H1 (cell line): ENCODE data around the gene SH3PXD2A. TPM values are rescaled to one million over a fixed set of nuclear protein-coding genes. Genes with fewer than 3 reads are reported as not detected.
A peak's percentile ranks its signal among the peaks of the same experiment; 100 is the strongest.

Experiments used
- CTCF ChIA-PET: fragments of 300-600 bp; sonication (Branson Sonifier 250); formaldehyde crosslinking; loops from one replicate; lab custom pipeline; 2021; ENCODE audit not compliant: partially characterized antibody; lab: Charles Lee
- POLR2A ChIA-PET: fragments of 300-600 bp; sonication (Branson Sonifier 250); formaldehyde crosslinking; loops from one replicate; lab custom pipeline; 2021; ENCODE audit warnings: inconsistent platforms; ENCODE audit not compliant: partially characterized antibody; lab: Charles Lee
- DNase-seq, 2 experiments: peaks; one replicate each; pipeline versions ENCODE4 v3.0.0 to v3.0.0-alpha.2; 2010 to 2022; ENCODE audit warnings: low spot score in 2 of 2, low read depth in 1 of 2, mixed read lengths in 1 of 2
- FAIRE-seq: peaks from 2 replicates; lab custom pipeline; 2011; peaks lifted over from hg19 to GRCh38; lab: Jason Lieb, UNC
- H2AFZ ChIP-seq: 2 replicates; pipeline ENCODE4 v1.8.1; 2012; ENCODE audit warnings: low read length, inconsistent platforms
- H2AK5ac ChIP-seq: 2 replicates; pipeline ENCODE4 v1.6.1; 2013; ENCODE audit warnings: low read depth, low read length
- H2BK120ac ChIP-seq: replicated peaks from 2 replicates; pipeline ENCODE3; 2013; ENCODE audit warnings: low read depth, low read length, inconsistent platforms
- H2BK12ac ChIP-seq: 2 replicates; pipeline ENCODE4 v1.6.1; 2013; ENCODE audit warnings: low read depth, low read length
- H2BK15ac ChIP-seq: 2 replicates; pipeline ENCODE4 v1.6.1; 2013; ENCODE audit warnings: low read length
- H2BK20ac ChIP-seq: 2 replicates; pipeline ENCODE4 v1.6.1; 2013; ENCODE audit warnings: low read length
- H2BK5ac ChIP-seq: 2 replicates; pipeline ENCODE4 v1.6.1; 2013; ENCODE audit warnings: low read depth, low read length
- H3K14ac ChIP-seq: 2 replicates; pipeline ENCODE4 v1.6.1; 2013; ENCODE audit warnings: inconsistent platforms; ENCODE audit not compliant: insufficient read length
- H3K18ac ChIP-seq: 2 replicates; pipeline ENCODE4 v1.6.1; 2013; ENCODE audit warnings: low read length; ENCODE audit errors: extremely low read depth
- H3K23ac ChIP-seq: 2 replicates; pipeline ENCODE4 v1.6.1; 2013; ENCODE audit warnings: inconsistent platforms; ENCODE audit not compliant: insufficient read length
- H3K23me2 ChIP-seq: 2 replicates; pipeline ENCODE4 v1.6.1; 2013; ENCODE audit warnings: low read depth, low read length
- H3K27ac ChIP-seq: 2 replicates; pipeline ENCODE4 v1.6.1; 2011; ENCODE audit warnings: low read depth, low read length, inconsistent platforms
- H3K27me3 ChIP-seq, 4 experiments: replicated peaks in 1 of 4; 1 replicate in 1 of 4; 2 replicates in 3 of 4; pipeline versions ENCODE4 v1.6.1 to v1.8.1; 2011 to 2013; ENCODE audit warnings: low read length in 3 of 4, mild to moderate bottlenecking in 3 of 4, inconsistent platforms in 2 of 4, mixed read lengths in 2 of 4, moderate library complexity in 1 of 4; ENCODE audit not compliant: control insufficient read depth in 3 of 4, insufficient read depth in 3 of 4; ENCODE audit errors: extremely low read depth in 1 of 4
- H3K36me3 ChIP-seq, 4 experiments: 2 replicates each; pipeline versions ENCODE4 v1.6.1 to v1.8.1; 2011 to 2013; ENCODE audit warnings: mild to moderate bottlenecking in 4 of 4, low read length in 3 of 4, moderate library complexity in 2 of 4, control low read depth in 1 of 4, inconsistent platforms in 1 of 4; ENCODE audit not compliant: insufficient read depth in 4 of 4, control insufficient read depth in 2 of 4
- H3K4ac ChIP-seq: replicated peaks from 2 replicates; pipeline ENCODE3; 2013; ENCODE audit warnings: low read length, low read depth, mixed read lengths, inconsistent platforms; ENCODE audit not compliant: insufficient read length
- H3K4me1 ChIP-seq, 4 experiments: replicated peaks in 1 of 4; 1 replicate in 1 of 4; 2 replicates in 3 of 4; pipeline versions ENCODE4 v1.6.1 to v1.8.1; 2011 to 2013; ENCODE audit warnings: low read length in 3 of 4, inconsistent platforms in 2 of 4, mixed read lengths in 1 of 4; ENCODE audit not compliant: insufficient read depth in 4 of 4, control insufficient read depth in 3 of 4
- H3K4me2 ChIP-seq, 2 experiments: 2 replicates each; pipeline versions ENCODE4 v1.6.1 to v1.8.1; 2011 to 2013; ENCODE audit warnings: low read depth in 2 of 2, low read length in 2 of 2, control low read depth in 1 of 2, inconsistent platforms in 1 of 2, mild to moderate bottlenecking in 1 of 2; ENCODE audit not compliant: insufficient read depth in 1 of 2
- H3K4me3 ChIP-seq, 4 experiments: fragments of 200-600, 300-600 bp in 1 of 4; sonication (generic), shearing (Covaris generic), sonication (Bioruptor Twin) in 1 of 4; 2 replicates each; pipeline versions ENCODE4 v1.5.1 to v1.8.1; 2011 to 2016; ENCODE audit warnings: low read length in 4 of 4, low read depth in 3 of 4, control low read depth in 2 of 4, inconsistent platforms in 2 of 4, mild to moderate bottlenecking in 2 of 4, mixed read lengths in 1 of 4, moderate library complexity in 1 of 4; ENCODE audit not compliant: insufficient read depth in 2 of 4; ENCODE audit errors: extremely low read depth in 1 of 4
- H3K56ac ChIP-seq: replicated peaks from 2 replicates; pipeline ENCODE3; 2013; ENCODE audit warnings: low read depth, mild to moderate bottlenecking, mixed read lengths, low read length, inconsistent platforms; ENCODE audit not compliant: insufficient read length
- H3K79me1 ChIP-seq: 2 replicates; pipeline ENCODE4 v1.6.1; 2013; ENCODE audit warnings: low read depth, low read length, control low read depth
- H3K79me2 ChIP-seq, 2 experiments: 2 replicates each; pipeline versions ENCODE4 v1.6.1 to v1.8.1; 2012 to 2013; ENCODE audit warnings: low read length in 2 of 2, mild to moderate bottlenecking in 2 of 2, inconsistent platforms in 1 of 2; ENCODE audit not compliant: insufficient read depth in 2 of 2, control insufficient read depth in 1 of 2
- H3K9ac ChIP-seq, 4 experiments: replicated peaks in 1 of 4; 1 replicate in 1 of 4; 2 replicates in 3 of 4; pipeline versions ENCODE4 v1.6.1 to v1.8.1; 2011 to 2013; ENCODE audit warnings: low read depth in 3 of 4, low read length in 3 of 4, control low read depth in 2 of 4, mild to moderate bottlenecking in 2 of 4, moderate library complexity in 2 of 4, inconsistent platforms in 1 of 4; ENCODE audit errors: extremely low read depth in 1 of 4
- H3K9me3 ChIP-seq, 2 experiments: 2 replicates each; pipeline versions ENCODE4 v1.6.1 to v1.8.1; 2012 to 2013; ENCODE audit warnings: mild to moderate bottlenecking in 2 of 2, moderate library complexity in 2 of 2, control low read depth in 1 of 2, inconsistent platforms in 1 of 2, low read depth in 1 of 2, low read length in 1 of 2, mixed read lengths in 1 of 2; ENCODE audit not compliant: insufficient read depth in 2 of 2
- H4K20me1 ChIP-seq, 2 experiments: replicated peaks in 1 of 2; 2 replicates each; pipeline versions ENCODE3 to v1.8.1; 2011 to 2013; ENCODE audit warnings: inconsistent platforms in 2 of 2, low read length in 2 of 2, mild to moderate bottlenecking in 1 of 2; ENCODE audit not compliant: insufficient read depth in 2 of 2, control insufficient read depth in 1 of 2
- H4K5ac ChIP-seq: 2 replicates; pipeline ENCODE4 v1.6.1; 2013; ENCODE audit warnings: low read length, low read depth, mixed read lengths, inconsistent platforms; ENCODE audit not compliant: insufficient read length
- H4K8ac ChIP-seq: 2 replicates; pipeline ENCODE4 v1.8.0; 2013; ENCODE audit warnings: mild to moderate bottlenecking, moderate library complexity, low read length, inconsistent platforms; ENCODE audit not compliant: insufficient read depth; ENCODE audit errors: extremely low read depth
- H4K91ac ChIP-seq: replicated peaks from 2 replicates; pipeline ENCODE3; 2013; ENCODE audit warnings: low read length, mixed read lengths, inconsistent platforms; ENCODE audit not compliant: insufficient read length
- CBX5 ChIP-seq: fragments of 300-800, 300-1000 bp; sonication (generic); IDR thresholded peaks from 2 replicates; pipeline ENCODE4 v1.7.1; 2016; ENCODE audit warnings: antibody characterized with exemption, low read length, low read depth
- KDM1A ChIP-seq: fragments of 200-600, 300-600 bp; sonication (generic); IDR thresholded peaks from 2 replicates; pipeline ENCODE4 v1.7.1; 2016; ENCODE audit warnings: mild to moderate bottlenecking, low read length, borderline replicate concordance
- MAFK ChIP-seq: IDR thresholded peaks from 2 replicates; pipeline ENCODE4 v1.6.1; 2012; ENCODE audit warnings: low read depth, mild to moderate bottlenecking, improper control_type of control experiment, low read length
- TEAD4 ChIP-seq: IDR thresholded peaks from 2 replicates; pipeline ENCODE4 v1.6.1; 2012; ENCODE audit warnings: low read depth, low read length, inconsistent platforms, mixed read lengths
- WGBS, 2 experiments: shearing (Covaris generic) in 1 of 2; methylation state at CpG; one replicate each; pipeline versions ENCODE4 v1.1.6 to v1.1.7; 2013 to 2015; ENCODE audit warnings: low lambda C conversion rate in 2 of 2, mixed read lengths in 2 of 2, inconsistent platforms in 1 of 2, low coverage in 1 of 2, missing lambda C conversion rate in 1 of 2; ENCODE audit not compliant: insufficient replicate concordance in 2 of 2, insufficient coverage in 1 of 2, insufficient read length in 1 of 2; ENCODE audit errors: extremely low coverage in 1 of 2, missing lambda C conversion rate in 1 of 2; 5-methylcytosine and 5-hydroxymethylcytosine counted together
- polyA plus RNA-seq, 7 experiments: library from polyadenylated mRNA; depleted of rRNA in 3 of 7; stranded (reverse) in 5 of 7; unstranded in 2 of 7; fragments of >200 nt in 5 of 7; fragments of 200-250 nt in 2 of 7; gene quantifications; 1 replicate in 5 of 7; 2 replicates in 1 of 7; 4 replicates in 1 of 7; pipeline versions ENCODE4 v1.2.1 to v1.2.3, GENCODE V29; 2011 to 2013; ENCODE audit warnings: missing spikeins in 2 of 7, mixed read lengths in 2 of 7
- total RNA-seq: library from RNA; stranded (reverse); fragmentation: NEBNext Ultra II Directional; extraction: Animal tissue kit (Norgen Biotek cat#: 25700); gene quantifications from 2 replicates; pipeline ENCODE4 v1.2.1, GENCODE V29; 2021
- TF ChIP-seq, protein P1 (sequence below): IDR thresholded peaks from 2 replicates; pipeline ENCODE4 v1.6.1; 2012; ENCODE audit warnings: low read length, inconsistent platforms

Gene SH3PXD2A
- total and polyA plus RNA-seq, 2 of the 8 experiments (the other 6 are each of a cell fraction or from before 2014, with no cell fraction given), result 5.4 to 16.3 TPM

DNA sequence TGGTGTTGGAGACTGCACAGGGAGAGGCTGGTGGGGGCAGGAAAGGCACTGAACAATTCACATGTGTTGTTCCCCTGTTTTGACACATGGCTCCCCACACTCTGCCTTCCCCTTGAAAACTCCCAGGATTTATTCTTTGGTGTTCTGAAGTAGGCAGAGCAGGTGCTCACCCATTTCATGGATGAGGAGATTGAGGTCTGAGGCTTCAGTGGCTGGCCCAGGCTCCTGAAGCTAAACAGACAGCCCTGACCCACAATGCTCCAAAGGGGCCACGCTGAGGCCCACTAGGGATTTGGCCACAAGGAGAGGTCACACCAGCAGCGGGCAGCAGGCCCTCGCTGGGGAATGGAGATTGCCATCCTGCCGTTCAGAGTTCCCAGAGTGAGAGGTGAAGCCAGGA, 157.6 kb downstream of the SH3PXD2A start:
- Histone ChIP-seq H3K27me3 (peaks cover 7 to 30% (median 23%) of the 10 kb centered on the region in 4 experiments), H3K23me2 (peaks cover 21% of the 10 kb centered on the region; the same call in 1 of the 2 replicates), H3K4me2 (no peak overlapping the region), H3K4ac (no peak overlapping the region), H3K27ac (no peak overlapping the region), H4K5ac (no peak overlapping the region), H2BK20ac (no peak overlapping the region), H3K23ac (no peak overlapping the region), H2AFZ (no peak overlapping the region), H3K56ac (no peak overlapping the region), H4K91ac (no peak overlapping the region), H2BK12ac (no peak overlapping the region), H3K36me3 (no peaks in the 10 kb centered on the region), H3K79me1 (no peaks in the 10 kb centered on the region), H4K8ac (peak overlapping the region; percentile 38; the same call in 1 of the 2 replicates), H3K4me3 (no peak overlapping the region; a peak in 1 of 8 replicates), H2BK5ac (peak overlapping the region; percentile 0), H3K4me1 (peaks cover 3 to 15% (median 13%) of the 10 kb centered on the region in 4 experiments), H3K9me3 (no peaks in the 10 kb centered on the region), H3K79me2 (no peaks in the 10 kb centered on the region), H2BK15ac (no peak overlapping the region; the same call in 1 of the 2 replicates), H3K9ac (no peak overlapping the region), H3K14ac (no peak overlapping the region), H3K18ac (no peak overlapping the region), H2AK5ac (no peak overlapping the region), H4K20me1 (peaks cover 0 to 8% of the 10 kb centered on the region in 2 experiments), H2BK120ac (no peak overlapping the region)
- CTCF ChIA-PET, result interaction anchor here (1.0 to 7.3 kb wide), 9 partner anchors 11 to 160 kb away, joined by 3 to 110 read pairs (median 4); no protein-coding TSS in a partner anchor
- FAIRE-seq, result no peak
- POLR2A ChIA-PET, result no interaction called here
- no peak for DNase-seq
- 96% methylated on average over 4 of the region's 4 CpGs; no CpG with 5 or more reads in 1 of the 2 experiments for WGBS, 2 experiments
- TF ChIP-seq KDM1A (peak; percentile 85), TEAD4 (no peak), CBX5 (no peak), MAFK (no peak)
- TF ChIP-seq, protein P1, sequence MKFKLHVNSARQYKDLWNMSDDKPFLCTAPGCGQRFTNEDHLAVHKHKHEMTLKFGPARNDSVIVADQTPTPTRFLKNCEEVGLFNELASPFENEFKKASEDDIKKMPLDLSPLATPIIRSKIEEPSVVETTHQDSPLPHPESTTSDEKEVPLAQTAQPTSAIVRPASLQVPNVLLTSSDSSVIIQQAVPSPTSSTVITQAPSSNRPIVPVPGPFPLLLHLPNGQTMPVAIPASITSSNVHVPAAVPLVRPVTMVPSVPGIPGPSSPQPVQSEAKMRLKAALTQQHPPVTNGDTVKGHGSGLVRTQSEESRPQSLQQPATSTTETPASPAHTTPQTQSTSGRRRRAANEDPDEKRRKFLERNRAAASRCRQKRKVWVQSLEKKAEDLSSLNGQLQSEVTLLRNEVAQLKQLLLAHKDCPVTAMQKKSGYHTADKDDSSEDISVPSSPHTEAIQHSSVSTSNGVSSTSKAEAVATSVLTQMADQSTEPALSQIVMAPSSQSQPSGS, result no peak
